DND-41 (cell line): ENCODE measurements around the gene CNOT10.
"Not testable (repeated sequence)": the region's sequence is repeated elsewhere in the genome, so short reads cannot be mapped to it uniquely, and the experiment has no call there.

Source experiments
- ATAC-seq: fragments of 200-7000 bp; cut with Tn5 transposase; 3 replicates; pipeline ENCODE4 v1.9.1; 2021; ENCODE audit warnings: low read depth; ENCODE audit not compliant: insufficient read depth
- DNase-seq: peaks from one replicate; pipeline ENCODE4 v3.0.0-alpha.2; 2020
- H2AFZ ChIP-seq: 2 replicates; pipeline ENCODE4 v1.6.0; 2012; ENCODE audit warnings: low read depth, low read length
- H3K27ac ChIP-seq: 2 replicates; pipeline ENCODE4 v1.5.1; 2012; ENCODE audit warnings: low read length, inconsistent platforms
- H3K27me3 ChIP-seq: fragments of 200-600 bp; sonication (generic); 2 replicates; pipeline ENCODE4 v1.6.0; 2012; ENCODE audit warnings: low read length, mild to moderate bottlenecking, inconsistent platforms; ENCODE audit not compliant: insufficient read depth, poor library complexity
- H3K36me3 ChIP-seq: 2 replicates; pipeline ENCODE4 v1.5.1; 2012; ENCODE audit warnings: low read length, inconsistent platforms; ENCODE audit not compliant: insufficient read depth
- H3K4me1 ChIP-seq: 2 replicates; pipeline ENCODE4 v1.5.1; 2012; ENCODE audit warnings: mild to moderate bottlenecking, low read length; ENCODE audit not compliant: insufficient read depth
- H3K4me2 ChIP-seq: 2 replicates; pipeline ENCODE4 v1.6.0; 2012; ENCODE audit warnings: mild to moderate bottlenecking, moderate library complexity, low read length, inconsistent platforms; ENCODE audit not compliant: insufficient read depth
- H3K4me3 ChIP-seq, 2 experiments: fragments of 200-600 bp in 1 of 2; shearing (Covaris generic) in 1 of 2; 2 replicates each; pipeline ENCODE4 v1.5.1; 2012 to 2016; ENCODE audit warnings: inconsistent platforms in 2 of 2, low read length in 2 of 2, mild to moderate bottlenecking in 2 of 2, low read depth in 1 of 2, moderate library complexity in 1 of 2
- H3K79me2 ChIP-seq: 2 replicates; pipeline ENCODE4 v1.6.0; 2012; ENCODE audit warnings: low read length, inconsistent platforms; ENCODE audit not compliant: insufficient read depth
- H3K9ac ChIP-seq: 2 replicates; pipeline ENCODE4 v1.6.0; 2012; ENCODE audit warnings: low read depth, mild to moderate bottlenecking, inconsistent platforms, low read length, moderate library complexity
- H3K9me3 ChIP-seq: 2 replicates; pipeline ENCODE4 v1.5.1; 2012; ENCODE audit warnings: low read length, moderate library complexity, mild to moderate bottlenecking, inconsistent platforms; ENCODE audit not compliant: insufficient read depth, severe bottlenecking
- H4K20me1 ChIP-seq: 2 replicates; pipeline ENCODE4 v1.6.0; 2012; ENCODE audit warnings: low read length; ENCODE audit not compliant: insufficient read depth
- EZH2 ChIP-seq: IDR thresholded peaks from 3 replicates; pipeline ENCODE4 v1.6.1; 2012; ENCODE audit warnings: borderline replicate concordance, low read depth, mild to moderate bottlenecking, moderate library complexity, low read length, inconsistent platforms; ENCODE audit not compliant: severe bottlenecking
- TF ChIP-seq, protein P1 (sequence below): IDR thresholded peaks from 2 replicates; pipeline ENCODE4 v1.5.1; 2012; ENCODE audit warnings: borderline replicate concordance, low read length, moderate library complexity, mild to moderate bottlenecking; ENCODE audit not compliant: poor library complexity, severe bottlenecking; ENCODE audit errors: extremely low read depth

Gene CNOT10

GRCh38 chr3:32725721-32726120, 40.7 kb downstream of the CNOT10 start:
- peaks cover 60% of the 10 kb centered on the region for H3K36me3 ChIP-seq
- H3K9ac ChIP-seq, result no peak overlapping the region
- DNase-seq, result no peak
- no peaks in the 10 kb centered on the region for H3K9me3 ChIP-seq
- ATAC-seq, result no peak
- no peaks in the 10 kb centered on the region for H4K20me1 ChIP-seq
- H3K4me1 ChIP-seq, result no peaks in the 10 kb centered on the region
- no peak overlapping the region for H2AFZ ChIP-seq
- H3K27ac ChIP-seq, result no peak overlapping the region
- no peaks in the 10 kb centered on the region for H3K79me2 ChIP-seq
- TF ChIP-seq, protein P1, sequence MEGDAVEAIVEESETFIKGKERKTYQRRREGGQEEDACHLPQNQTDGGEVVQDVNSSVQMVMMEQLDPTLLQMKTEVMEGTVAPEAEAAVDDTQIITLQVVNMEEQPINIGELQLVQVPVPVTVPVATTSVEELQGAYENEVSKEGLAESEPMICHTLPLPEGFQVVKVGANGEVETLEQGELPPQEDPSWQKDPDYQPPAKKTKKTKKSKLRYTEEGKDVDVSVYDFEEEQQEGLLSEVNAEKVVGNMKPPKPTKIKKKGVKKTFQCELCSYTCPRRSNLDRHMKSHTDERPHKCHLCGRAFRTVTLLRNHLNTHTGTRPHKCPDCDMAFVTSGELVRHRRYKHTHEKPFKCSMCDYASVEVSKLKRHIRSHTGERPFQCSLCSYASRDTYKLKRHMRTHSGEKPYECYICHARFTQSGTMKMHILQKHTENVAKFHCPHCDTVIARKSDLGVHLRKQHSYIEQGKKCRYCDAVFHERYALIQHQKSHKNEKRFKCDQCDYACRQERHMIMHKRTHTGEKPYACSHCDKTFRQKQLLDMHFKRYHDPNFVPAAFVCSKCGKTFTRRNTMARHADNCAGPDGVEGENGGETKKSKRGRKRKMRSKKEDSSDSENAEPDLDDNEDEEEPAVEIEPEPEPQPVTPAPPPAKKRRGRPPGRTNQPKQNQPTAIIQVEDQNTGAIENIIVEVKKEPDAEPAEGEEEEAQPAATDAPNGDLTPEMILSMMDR, result no peak
- TF ChIP-seq EZH2, result no peak
- no peak overlapping the region for H3K4me2 ChIP-seq
- H3K27me3 ChIP-seq, result no peaks in the 10 kb centered on the region
- H3K4me3 ChIP-seq, result no peak overlapping the region

DNA sequence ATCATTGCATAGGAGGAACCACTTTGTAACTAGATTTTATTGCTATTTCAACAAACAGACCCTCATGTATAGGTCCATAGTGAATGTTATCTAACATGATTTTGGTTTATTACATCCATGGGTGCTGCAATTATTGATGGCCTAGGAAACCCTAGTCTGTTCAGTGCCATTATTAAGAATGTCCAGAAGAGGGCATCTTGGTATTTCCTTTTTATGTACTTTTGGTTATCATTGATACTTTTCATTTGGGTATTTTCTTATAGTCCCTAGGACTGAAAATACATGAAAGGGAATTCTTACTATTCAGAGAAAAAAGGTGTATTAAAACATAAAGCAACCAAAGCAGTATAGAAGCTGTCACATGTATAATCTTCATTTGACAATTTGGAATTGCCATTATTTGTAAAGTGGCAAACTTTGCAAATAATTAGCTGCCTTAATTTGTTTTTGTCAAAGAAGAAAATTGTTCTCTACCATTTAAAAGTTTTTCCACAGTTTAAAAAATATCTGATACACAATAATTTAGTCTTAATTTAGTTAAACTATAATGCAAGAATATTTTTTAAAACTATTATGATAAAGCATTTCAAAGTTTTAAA, 48.7 kb downstream of the CNOT10 start:
- Histone ChIP-seq H3K9me3 (no peaks in the 10 kb centered on the region), H4K20me1 (no peaks in the 10 kb centered on the region), H3K4me2 (no peak overlapping the region), H3K9ac (no peak overlapping the region), H3K4me1 (no peaks in the 10 kb centered on the region), H3K79me2 (no peaks in the 10 kb centered on the region), H3K4me3 (no peak overlapping the region), H3K36me3 (peaks cover 65% of the 10 kb centered on the region), H3K27me3 (no peaks in the 10 kb centered on the region), H2AFZ (no peak overlapping the region), H3K27ac (no peak overlapping the region)
- TF ChIP-seq, protein P1, result peak; percentile 76
- no peak for TF ChIP-seq EZH2
- DNase-seq (no peak), ATAC-seq (peak; percentile 78)

DNA sequence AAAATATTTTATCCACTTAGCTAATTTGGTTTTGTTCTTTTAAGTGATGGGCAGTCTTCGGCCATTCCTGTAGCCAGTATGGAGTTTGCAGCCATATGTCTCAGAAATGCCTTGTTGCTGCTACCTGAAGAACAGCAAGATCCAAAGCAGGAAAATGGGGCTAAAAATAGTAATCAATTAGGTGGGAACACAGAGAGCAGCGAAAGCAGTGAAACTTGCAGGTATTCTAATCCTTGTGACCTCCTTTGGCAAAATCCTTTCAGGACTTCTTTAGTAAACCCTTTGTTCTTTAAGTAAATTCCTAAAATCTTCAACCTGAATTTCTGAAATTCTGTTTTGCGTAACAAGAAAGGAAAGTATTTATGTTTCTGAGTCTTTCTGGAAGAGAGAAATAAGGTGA, 49.8 kb downstream of the CNOT10 start:
- Histone ChIP-seq H2AFZ (no peak overlapping the region), H3K27me3 (no peaks in the 10 kb centered on the region), H3K27ac (no peak overlapping the region), H3K4me2 (no peak overlapping the region), H3K9ac (no peak overlapping the region), H3K4me1 (no peaks in the 10 kb centered on the region), H3K4me3 (no peak overlapping the region), H4K20me1 (no peaks in the 10 kb centered on the region), H3K36me3 (peaks cover 68% of the 10 kb centered on the region), H3K9me3 (no peaks in the 10 kb centered on the region), H3K79me2 (no peaks in the 10 kb centered on the region)
- TF ChIP-seq, protein P1, result no peak
- no peak for TF ChIP-seq EZH2
- DNase-seq, result no peak
- ATAC-seq, result no peak

GRCh38 chr3:32743470-32743869, 58.5 kb downstream of the CNOT10 start:
- H2AFZ ChIP-seq, H3K9ac ChIP-seq, H3K27me3 ChIP-seq, H3K4me1 ChIP-seq, H3K9me3 ChIP-seq, H3K4me2 ChIP-seq, DNase-seq, H3K27ac ChIP-seq, H3K4me3 ChIP-seq, ATAC-seq, H3K79me2 ChIP-seq, H4K20me1 ChIP-seq: not testable (repeated sequence)
- H3K36me3 ChIP-seq, result peaks cover 54% of the 10 kb centered on the region
